ENCODE data around the gene PKIB. TPM values are rescaled to one million over a fixed set of nuclear protein-coding genes. Genes with fewer than 3 reads are reported as not detected.
"Not testable (repeated sequence)": the region's sequence is repeated elsewhere in the genome, so short reads cannot be mapped to it uniquely, and the experiment has no call there.

The PKIB gene
- polyA plus RNA-seq, 4 donors: 6.5 to 80.5 (median 54.9) TPM

DNA sequence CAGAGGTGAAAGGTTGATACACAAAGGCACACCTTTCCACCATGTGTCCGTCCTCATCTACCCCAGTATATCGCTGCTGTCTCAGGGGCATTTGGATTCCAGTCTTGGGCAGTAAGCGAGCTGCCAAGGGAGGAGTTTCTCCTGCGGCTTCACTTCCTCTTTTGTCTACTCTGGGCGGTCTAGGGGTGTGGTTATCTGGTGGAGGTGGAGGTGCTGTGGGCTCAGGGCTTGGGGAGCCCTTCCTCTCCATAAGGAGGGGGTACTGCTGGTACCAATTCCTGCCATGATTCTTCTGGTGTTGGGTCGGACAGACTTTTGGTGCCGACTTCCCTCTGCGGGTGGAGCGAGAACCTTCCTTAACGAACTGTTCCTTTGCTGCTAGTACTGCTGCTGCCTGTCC is 137.4 kb downstream of the PKIB start:
- 90 to 93% (median 92%) methylated on average over 10 of the region's 10 CpGs for WGBS, 3 donors
- no peak for FAIRE-seq

DNA sequence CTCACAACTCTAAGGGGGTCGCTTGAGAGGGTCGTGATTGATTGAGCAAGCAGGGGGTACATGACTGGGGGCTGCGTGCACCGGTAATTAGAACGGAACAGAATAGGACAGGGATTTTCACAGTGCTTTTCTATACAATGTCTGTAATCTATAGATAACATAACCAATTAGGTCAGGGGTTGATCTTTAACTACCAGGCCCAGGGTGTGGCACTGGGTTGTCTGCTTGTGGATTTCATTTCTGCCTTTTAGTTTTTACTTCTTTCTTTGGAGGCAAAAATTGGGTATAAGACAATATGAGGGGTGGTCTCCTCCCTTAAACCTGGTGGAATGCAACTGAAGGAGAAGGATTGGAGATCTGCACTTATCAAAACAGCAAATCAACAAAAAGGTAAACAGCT is 138.7 kb downstream of the PKIB start:
- H3K27me3 ChIP-seq (ENCODE audit: control insufficient read depth in 3 of 3, insufficient read depth in 3 of 3, low read length in 3 of 3); H3K9me3 ChIP-seq (ENCODE audit: control insufficient read depth in 2 of 2, insufficient read depth in 1 of 2, low read depth in 1 of 2, low read length in 1 of 2); H3K27ac ChIP-seq (ENCODE audit: low read depth in 1 of 3, low read length in 2 of 3); H3K4me1 ChIP-seq (ENCODE audit: control insufficient read depth in 3 of 3, insufficient read depth in 2 of 3, low read depth in 1 of 3, low read length in 2 of 3); DNase-seq; H3K4me3 ChIP-seq (ENCODE audit: low read depth in 1 of 3, low read length in 3 of 3); FAIRE-seq; H3K36me3 ChIP-seq (ENCODE audit: control insufficient read depth in 3 of 3, insufficient read depth in 2 of 3, low read depth in 1 of 3, low read length in 3 of 3): not testable (repeated sequence)
- 51 to 73% (median 69%) methylated on average over 3 to 5 of the region's 5 CpGs for WGBS, 3 donors

More for the DNA sequence above, 137.4 kb downstream of the PKIB start:
- no peaks in the 10 kb centered on the region for H3K27me3 ChIP-seq (ENCODE audit: control insufficient read depth in 3 of 3, insufficient read depth in 3 of 3, low read length in 3 of 3)
- peaks cover 0 to 7% of the 10 kb centered on the region in 2 donors for H3K9me3 ChIP-seq (ENCODE audit: control insufficient read depth in 2 of 2, insufficient read depth in 1 of 2, low read depth in 1 of 2, low read length in 1 of 2)
- no peak for DNase-seq
- H3K4me3 ChIP-seq (ENCODE audit: low read depth in 1 of 3, low read length in 3 of 3): no peak overlapping the region
- H3K27ac ChIP-seq (ENCODE audit: low read depth in 1 of 3, low read length in 2 of 3): no peak overlapping the region
- H3K4me1 ChIP-seq (ENCODE audit: control insufficient read depth in 3 of 3, insufficient read depth in 2 of 3, low read depth in 1 of 3, low read length in 2 of 3): peaks cover 0 to 5% (median 0%) of the 10 kb centered on the region in 3 donors
- H3K36me3 ChIP-seq (ENCODE audit: control insufficient read depth in 3 of 3, insufficient read depth in 2 of 3, low read depth in 1 of 3, low read length in 3 of 3): no peaks in the 10 kb centered on the region

DNA sequence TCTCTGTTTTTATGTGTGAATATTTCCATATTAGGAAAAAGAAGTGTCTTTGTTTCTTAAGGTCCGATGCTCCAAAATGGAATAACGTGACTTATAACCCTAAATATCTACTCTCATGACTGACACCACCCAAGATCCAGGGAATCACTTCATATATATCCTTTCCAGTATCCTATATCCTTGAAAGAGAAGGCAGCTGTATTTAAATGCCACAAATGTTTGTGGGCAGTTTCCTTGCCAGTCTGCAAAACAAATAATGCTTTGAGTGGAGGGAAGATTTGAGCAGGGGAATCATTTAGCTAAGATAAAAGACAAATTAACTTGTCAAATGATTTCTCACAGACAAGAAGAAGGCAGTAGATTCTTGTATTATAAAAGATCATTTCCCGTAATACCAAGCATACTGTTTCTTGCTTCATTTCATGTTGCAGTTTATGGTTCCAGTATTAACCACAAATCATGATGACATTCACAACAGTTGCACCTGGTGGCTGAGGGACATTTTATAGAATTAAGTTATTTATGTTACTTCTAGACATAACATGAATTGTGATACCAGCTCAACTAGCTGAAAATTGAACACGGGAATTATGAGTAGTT is 139.3 kb downstream of the PKIB start:
- Histone ChIP-seq H3K27me3 (ENCODE audit: control insufficient read depth in 3 of 3, insufficient read depth in 3 of 3, low read length in 3 of 3) (no peaks in the 10 kb centered on the region), H3K4me1 (ENCODE audit: control insufficient read depth in 3 of 3, insufficient read depth in 2 of 3, low read depth in 1 of 3, low read length in 2 of 3) (peaks cover 2 to 5% (median 3%) of the 10 kb centered on the region in 3 donors), H3K36me3 (ENCODE audit: control insufficient read depth in 3 of 3, insufficient read depth in 2 of 3, low read depth in 1 of 3, low read length in 3 of 3) (no peaks in the 10 kb centered on the region), H3K4me3 (ENCODE audit: low read depth in 1 of 3, low read length in 3 of 3) (no peak overlapping the region), H3K27ac (ENCODE audit: low read depth in 1 of 3, low read length in 2 of 3) (no peak overlapping the region), H3K9me3 (ENCODE audit: control insufficient read depth in 2 of 2, insufficient read depth in 1 of 2, low read depth in 1 of 2, low read length in 1 of 2) (peaks cover 0 to 7% of the 10 kb centered on the region in 2 donors)
- FAIRE-seq: no peak
- DNase-seq: no peak
- WGBS, 3 donors: 85 to 88% (median 87%) methylated on average over 4 of the region's 4 CpGs

DNA sequence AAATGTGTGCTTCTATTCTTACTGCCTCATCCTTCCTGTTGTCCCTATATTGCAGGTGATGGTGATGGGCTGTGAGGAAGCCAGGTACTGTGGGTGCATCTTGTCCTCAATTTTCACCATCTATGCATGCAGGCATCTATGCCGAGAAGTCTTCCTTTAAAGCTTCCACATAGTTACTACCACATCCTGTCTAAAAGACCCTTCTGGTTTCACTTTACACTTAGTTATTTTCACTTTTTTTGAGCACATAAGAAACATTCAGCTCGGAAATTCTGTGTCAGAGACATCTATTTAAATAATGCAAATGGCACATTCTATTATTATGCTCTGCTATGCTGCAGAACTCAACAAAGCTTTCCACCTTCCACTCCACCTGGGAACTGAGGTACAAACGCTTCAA is 141.1 kb downstream of the PKIB start:
- no peak for DNase-seq
- FAIRE-seq: no peak
- H3K36me3 ChIP-seq (ENCODE audit: control insufficient read depth in 3 of 3, insufficient read depth in 2 of 3, low read depth in 1 of 3, low read length in 3 of 3): no peaks in the 10 kb centered on the region
- WGBS, 3 donors: 62 to 77% (median 64%) methylated on average over 3 of the region's 3 CpGs
- no peak overlapping the region for H3K27ac ChIP-seq (ENCODE audit: low read depth in 1 of 3, low read length in 2 of 3)
- H3K4me1 ChIP-seq (ENCODE audit: control insufficient read depth in 3 of 3, insufficient read depth in 2 of 3, low read depth in 1 of 3, low read length in 2 of 3): peaks cover 2 to 5% (median 3%) of the 10 kb centered on the region in 3 donors
- peaks cover 0 to 13% of the 10 kb centered on the region in 2 donors for H3K9me3 ChIP-seq (ENCODE audit: control insufficient read depth in 2 of 2, insufficient read depth in 1 of 2, low read depth in 1 of 2, low read length in 1 of 2)
- no peaks in the 10 kb centered on the region for H3K27me3 ChIP-seq (ENCODE audit: control insufficient read depth in 3 of 3, insufficient read depth in 3 of 3, low read length in 3 of 3)
- H3K4me3 ChIP-seq (ENCODE audit: low read depth in 1 of 3, low read length in 3 of 3): no peak overlapping the region

DNA sequence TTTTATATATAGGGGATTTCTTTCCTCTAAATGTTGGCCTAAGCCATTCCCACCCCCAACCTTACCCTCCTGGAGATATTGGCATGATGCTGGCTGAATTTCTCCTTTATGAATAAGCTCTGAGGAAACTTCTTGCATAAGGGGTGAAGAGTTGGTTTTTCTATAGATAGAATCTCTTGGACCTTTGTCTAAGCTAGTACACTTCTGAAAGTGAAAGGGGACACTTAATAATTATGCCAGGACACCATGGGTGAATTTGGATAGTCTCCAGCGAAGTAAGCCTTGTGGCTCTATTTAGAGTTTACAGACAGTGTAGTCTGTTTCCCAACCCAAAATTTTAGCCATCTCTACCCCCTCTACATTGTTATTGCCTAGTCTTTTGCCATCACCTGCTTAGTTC is 142.3 kb downstream of the PKIB start:
- no peak overlapping the region for H3K4me3 ChIP-seq (ENCODE audit: low read depth in 1 of 3, low read length in 3 of 3)
- no peak for FAIRE-seq
- H3K27ac ChIP-seq (ENCODE audit: low read depth in 1 of 3, low read length in 2 of 3): no peak overlapping the region
- peaks cover 2 to 5% (median 3%) of the 10 kb centered on the region in 3 donors for H3K4me1 ChIP-seq (ENCODE audit: control insufficient read depth in 3 of 3, insufficient read depth in 2 of 3, low read depth in 1 of 3, low read length in 2 of 3)
- no peaks in the 10 kb centered on the region for H3K36me3 ChIP-seq (ENCODE audit: control insufficient read depth in 3 of 3, insufficient read depth in 2 of 3, low read depth in 1 of 3, low read length in 3 of 3)
- peaks cover 0 to 13% of the 10 kb centered on the region in 2 donors for H3K9me3 ChIP-seq (ENCODE audit: control insufficient read depth in 2 of 2, insufficient read depth in 1 of 2, low read depth in 1 of 2, low read length in 1 of 2)
- DNase-seq: no peak
- 43 to 84% (median 68%) methylated on average over 1 of the region's 1 CpG for WGBS, 3 donors
- H3K27me3 ChIP-seq (ENCODE audit: control insufficient read depth in 3 of 3, insufficient read depth in 3 of 3, low read length in 3 of 3): no peaks in the 10 kb centered on the region

DNA sequence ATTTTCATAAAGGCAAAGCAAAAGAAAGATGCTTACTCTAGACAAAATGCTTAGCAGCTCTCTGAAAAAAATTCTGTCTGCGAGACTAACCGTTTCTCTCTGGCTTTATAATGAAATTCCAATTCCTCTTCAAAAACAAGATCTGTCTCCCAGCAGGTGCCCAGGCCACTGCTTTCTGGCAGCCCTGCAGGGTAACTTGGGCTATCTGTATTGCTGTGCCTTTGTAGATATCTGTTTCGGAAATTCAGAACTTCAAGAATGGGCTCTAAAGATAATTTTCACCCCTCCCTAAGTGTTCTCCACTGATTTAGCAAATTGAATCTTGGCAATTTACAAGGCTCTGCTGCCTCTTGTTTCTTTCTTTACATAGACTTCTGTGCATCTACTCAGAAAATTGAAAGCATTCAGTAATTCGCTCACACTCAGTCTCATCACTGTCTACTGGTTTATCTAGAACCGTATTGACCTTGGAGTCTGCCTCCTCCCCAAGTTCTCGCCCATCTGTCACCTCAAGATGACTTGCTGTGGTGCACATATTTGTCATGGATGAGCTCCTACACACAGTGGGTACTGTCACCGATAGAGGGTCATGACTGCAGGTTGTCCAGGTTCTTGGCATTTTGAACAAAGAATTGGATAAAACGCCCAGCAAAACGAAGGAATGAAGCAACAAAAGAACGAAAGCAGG is 142.9 kb downstream of the PKIB start:
- Histone ChIP-seq H3K4me3 (ENCODE audit: low read depth in 1 of 3, low read length in 3 of 3) (no peak overlapping the region), H3K9me3 (ENCODE audit: control insufficient read depth in 2 of 2, insufficient read depth in 1 of 2, low read depth in 1 of 2, low read length in 1 of 2) (peaks cover 0 to 9% of the 10 kb centered on the region in 2 donors), H3K4me1 (ENCODE audit: control insufficient read depth in 3 of 3, insufficient read depth in 2 of 3, low read depth in 1 of 3, low read length in 2 of 3) (peaks cover 2 to 5% (median 3%) of the 10 kb centered on the region in 3 donors), H3K27me3 (ENCODE audit: control insufficient read depth in 3 of 3, insufficient read depth in 3 of 3, low read length in 3 of 3) (no peaks in the 10 kb centered on the region), H3K27ac (ENCODE audit: low read depth in 1 of 3, low read length in 2 of 3) (no peak overlapping the region), H3K36me3 (ENCODE audit: control insufficient read depth in 3 of 3, insufficient read depth in 2 of 3, low read depth in 1 of 3, low read length in 3 of 3) (no peaks in the 10 kb centered on the region)
- DNase-seq: no peak
- WGBS, 3 donors: 84 to 91% (median 87%) methylated on average over 10 of the region's 10 CpGs
- FAIRE-seq: no peak

DNA sequence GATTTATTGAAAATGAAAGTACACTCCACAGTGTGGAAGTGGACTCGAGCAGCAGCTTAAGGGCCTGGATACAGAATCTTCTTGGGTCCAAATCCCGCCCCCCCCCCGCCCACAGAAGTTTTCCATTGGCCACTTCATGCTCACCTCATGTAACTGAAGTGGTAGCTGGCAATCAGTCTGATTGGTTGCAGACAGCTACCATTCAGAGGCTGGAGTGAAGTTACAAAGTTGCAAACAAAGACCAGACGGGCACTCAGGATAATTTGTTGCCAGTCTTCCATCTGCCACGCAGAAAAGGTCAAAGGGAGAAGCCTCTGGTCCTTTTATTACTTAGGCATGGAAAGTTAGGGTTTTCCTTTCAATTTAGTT is 143.5 kb downstream of the PKIB start:
- H3K27ac ChIP-seq (ENCODE audit: low read depth in 1 of 3, low read length in 2 of 3): no peak overlapping the region
- peaks cover 2 to 5% (median 3%) of the 10 kb centered on the region in 3 donors for H3K4me1 ChIP-seq (ENCODE audit: control insufficient read depth in 3 of 3, insufficient read depth in 2 of 3, low read depth in 1 of 3, low read length in 2 of 3)
- H3K36me3 ChIP-seq (ENCODE audit: control insufficient read depth in 3 of 3, insufficient read depth in 2 of 3, low read depth in 1 of 3, low read length in 3 of 3): no peaks in the 10 kb centered on the region
- WGBS, 3 donors: 37 to 67% (median 51%) methylated on average over 5 of the region's 5 CpGs
- H3K4me3 ChIP-seq (ENCODE audit: low read depth in 1 of 3, low read length in 3 of 3): no peak overlapping the region
- H3K9me3 ChIP-seq (ENCODE audit: control insufficient read depth in 2 of 2, insufficient read depth in 1 of 2, low read depth in 1 of 2, low read length in 1 of 2): peaks cover 0 to 6% of the 10 kb centered on the region in 2 donors
- no peak for FAIRE-seq
- H3K27me3 ChIP-seq (ENCODE audit: control insufficient read depth in 3 of 3, insufficient read depth in 3 of 3, low read length in 3 of 3): no peaks in the 10 kb centered on the region
- peak in 1 of 2 donors; percentile 18 for DNase-seq

DNA sequence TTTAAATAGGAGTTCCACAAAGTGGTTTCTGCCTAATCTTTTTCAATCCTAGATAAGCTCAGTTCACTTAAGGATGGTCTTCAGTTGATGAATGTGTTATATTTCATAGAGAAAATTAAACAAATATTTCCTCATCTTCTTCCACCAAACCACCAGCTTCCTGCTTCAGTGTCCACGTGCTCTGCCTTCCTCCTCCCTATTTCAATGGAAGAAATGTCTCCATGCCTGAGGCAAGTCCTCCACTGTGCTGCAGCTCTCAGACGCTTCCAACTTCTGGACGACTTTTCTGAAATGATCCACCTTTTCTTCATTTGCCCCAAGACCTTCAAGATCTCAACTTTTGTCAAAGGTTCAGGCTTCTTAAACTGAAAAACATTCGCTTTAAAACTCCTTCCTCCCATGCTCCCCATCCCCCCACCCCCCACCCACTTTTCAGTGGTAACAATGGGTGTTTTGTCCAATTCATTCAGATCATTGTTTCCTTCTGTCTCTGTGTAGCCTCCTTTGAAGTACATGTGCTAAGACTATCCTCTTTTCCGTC is 144.1 kb downstream of the PKIB start:
- no peak overlapping the region for H3K4me3 ChIP-seq (ENCODE audit: low read depth in 1 of 3, low read length in 3 of 3)
- no peaks in the 10 kb centered on the region for H3K27me3 ChIP-seq (ENCODE audit: control insufficient read depth in 3 of 3, insufficient read depth in 3 of 3, low read length in 3 of 3)
- H3K9me3 ChIP-seq (ENCODE audit: control insufficient read depth in 2 of 2, insufficient read depth in 1 of 2, low read depth in 1 of 2, low read length in 1 of 2): peaks cover 0 to 6% of the 10 kb centered on the region in 2 donors
- no peak overlapping the region for H3K27ac ChIP-seq (ENCODE audit: low read depth in 1 of 3, low read length in 2 of 3)
- FAIRE-seq: no peak
- no peaks in the 10 kb centered on the region for H3K36me3 ChIP-seq (ENCODE audit: control insufficient read depth in 3 of 3, insufficient read depth in 2 of 3, low read depth in 1 of 3, low read length in 3 of 3)
- DNase-seq: no peak
- WGBS, 3 donors: 82 to 93% (median 82%) methylated on average over 5 of the region's 5 CpGs
- H3K4me1 ChIP-seq (ENCODE audit: control insufficient read depth in 3 of 3, insufficient read depth in 2 of 3, low read depth in 1 of 3, low read length in 2 of 3): peaks cover 2 to 5% (median 3%) of the 10 kb centered on the region in 3 donors
